GM19025 (cell line): ENCODE results near the gene TOMM5.

Experiments
- ATAC-seq: cut with Tn5 transposase; IDR thresholded peaks from one replicate; pipeline ENCODE4 v1.9.1; 2021; ENCODE audit warnings: mild to moderate bottlenecking, low read depth, moderate library complexity; ENCODE audit not compliant: unreplicated experiment

TOMM5 gene

DNA sequence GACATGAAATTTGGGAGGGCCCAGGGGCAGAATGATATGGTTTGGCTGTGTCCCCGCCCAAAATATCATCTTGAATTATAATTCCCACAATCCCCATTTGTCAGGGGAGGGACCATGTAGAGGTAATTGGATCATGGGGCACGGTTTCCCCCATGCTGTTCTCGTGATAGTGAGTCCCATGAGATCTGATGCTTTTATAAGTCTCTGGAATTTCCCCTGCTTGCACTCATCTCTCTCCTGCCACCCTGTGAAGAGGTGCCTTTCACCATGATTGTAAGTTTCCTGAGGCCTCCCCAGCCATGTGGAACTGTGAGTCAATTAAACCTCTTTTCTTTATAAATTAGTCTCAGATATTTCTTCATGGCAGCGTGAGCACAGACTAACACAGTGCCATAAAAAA is 27.5 kb downstream of the TOMM5 start:
- ATAC-seq: no peak

DNA sequence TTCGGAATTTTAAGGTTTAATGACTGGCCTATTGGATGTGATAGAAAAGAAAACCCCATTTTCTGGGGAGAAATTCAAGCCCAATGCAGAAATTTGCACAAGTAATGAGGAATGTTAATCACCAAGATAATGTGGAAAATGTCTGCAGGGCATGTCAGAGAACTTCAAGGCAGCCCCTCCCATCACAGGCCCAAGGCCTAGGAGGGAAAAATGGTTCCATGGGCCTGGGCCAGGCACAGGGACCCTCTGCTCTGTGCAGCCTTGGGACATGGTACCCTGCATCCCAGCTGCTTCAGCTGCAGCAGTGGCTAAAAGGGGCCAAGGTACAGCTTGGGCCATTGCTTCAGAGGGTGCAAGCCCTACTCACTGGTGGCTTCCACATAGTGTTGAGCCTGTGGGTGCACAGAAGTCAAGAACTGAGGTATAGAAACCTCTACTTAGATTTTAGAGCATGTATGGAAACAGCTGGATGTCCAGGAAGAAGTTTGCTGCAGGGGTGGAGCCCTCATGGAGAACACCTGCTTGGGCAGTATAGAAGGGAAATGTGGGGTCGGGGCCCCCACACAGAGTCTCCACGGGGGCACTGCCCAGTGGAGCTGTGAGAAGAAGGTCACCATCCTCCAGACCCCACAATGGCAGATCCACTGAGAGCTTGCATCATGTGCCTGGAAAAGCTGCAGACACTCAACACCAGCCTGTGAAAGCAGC is 28.4 kb downstream of the TOMM5 start:
- no peak for ATAC-seq

DNA sequence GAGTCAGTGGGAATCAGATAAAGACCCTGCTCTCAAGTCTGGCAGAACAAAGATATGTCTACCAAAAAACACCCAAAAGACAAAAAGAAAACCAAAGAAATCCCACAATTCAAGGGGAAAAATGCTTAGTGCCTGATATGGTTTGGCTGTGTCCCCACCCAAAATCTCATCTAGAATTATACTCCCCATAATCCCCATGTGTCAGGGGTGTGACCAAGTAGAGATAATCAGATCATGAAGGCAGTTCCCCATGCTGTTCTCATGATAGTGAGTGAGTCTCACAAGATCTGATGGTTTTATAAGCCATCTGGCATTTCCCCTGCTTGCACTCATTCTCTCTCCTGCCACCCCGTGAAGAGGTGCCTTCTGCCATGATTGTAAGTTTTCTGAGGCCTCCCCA is 29.6 kb downstream of the TOMM5 start:
- no peak for ATAC-seq

DNA sequence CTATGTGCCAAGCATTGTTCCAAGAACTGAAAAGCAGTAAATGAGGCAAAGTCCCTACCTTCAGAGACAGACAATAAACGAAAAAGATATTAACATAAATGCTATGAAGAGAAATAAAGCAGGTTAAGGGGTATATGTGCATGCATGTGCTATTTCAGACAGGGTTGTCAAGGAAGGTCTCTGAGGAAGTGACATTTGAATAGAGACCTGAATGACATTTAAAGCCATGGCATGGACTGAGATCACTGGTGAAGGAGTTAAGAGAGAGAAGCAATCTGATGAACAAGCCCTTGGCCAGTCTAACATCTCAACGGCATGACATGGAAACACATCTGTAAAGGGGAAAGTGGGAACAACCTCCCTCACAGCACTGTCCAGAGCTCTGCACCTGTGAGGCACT is 30.7 kb downstream of the TOMM5 start:
- no peak for ATAC-seq

DNA sequence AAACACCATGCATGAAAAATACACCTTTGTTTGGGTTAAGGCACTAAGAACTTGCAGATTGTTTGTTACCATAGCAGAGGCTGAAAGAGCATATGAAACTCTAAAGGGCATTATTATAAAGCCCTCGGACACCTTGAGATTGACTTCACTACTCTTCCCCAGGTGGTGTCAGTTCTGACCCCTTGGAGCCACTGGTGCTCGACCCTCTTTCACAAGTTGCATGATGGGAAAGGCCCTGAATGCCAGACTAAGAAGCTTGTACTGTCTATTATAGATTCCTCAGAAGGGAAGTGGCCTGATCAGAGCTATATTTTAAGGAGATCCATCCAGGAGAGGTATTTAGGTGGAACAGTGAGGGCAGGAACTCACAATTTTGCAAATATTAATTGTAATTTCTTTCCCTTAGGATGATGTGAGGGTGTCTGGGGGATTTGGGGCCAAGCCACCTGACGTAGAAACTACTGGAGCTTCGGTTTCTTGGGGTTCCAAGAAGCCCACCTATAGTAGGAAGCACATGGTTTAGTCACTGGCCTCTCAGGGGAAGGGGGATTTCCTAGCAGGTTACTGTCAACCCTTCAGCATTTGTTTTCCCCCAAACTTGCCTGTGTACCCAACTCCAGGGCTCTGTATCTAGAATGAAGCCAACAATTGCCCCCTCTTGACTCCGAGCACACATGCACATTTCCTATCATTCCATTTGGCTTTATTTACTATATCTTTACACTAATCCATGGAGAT is 32.4 kb downstream of the TOMM5 start:
- ATAC-seq: no peak

DNA sequence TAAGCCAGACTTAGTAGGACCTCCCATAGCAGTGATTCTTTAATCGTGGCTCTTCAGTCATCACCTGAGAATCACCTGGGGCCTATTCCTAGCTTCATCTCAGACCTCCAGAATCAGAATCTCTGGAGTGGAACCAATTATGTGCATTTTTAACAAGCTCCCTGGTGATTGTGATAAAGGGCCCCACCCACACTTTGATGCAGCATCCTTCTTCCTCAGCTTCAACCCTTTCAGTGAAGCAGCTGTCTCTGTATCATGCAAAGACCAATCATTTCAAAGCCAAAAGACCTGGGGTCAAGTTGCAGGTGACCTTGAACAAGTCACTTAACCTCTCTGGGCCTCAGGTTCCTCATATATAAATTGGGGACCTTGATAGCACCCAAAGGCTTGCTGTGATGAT is 33.3 kb downstream of the TOMM5 start:
- ATAC-seq: no peak

DNA sequence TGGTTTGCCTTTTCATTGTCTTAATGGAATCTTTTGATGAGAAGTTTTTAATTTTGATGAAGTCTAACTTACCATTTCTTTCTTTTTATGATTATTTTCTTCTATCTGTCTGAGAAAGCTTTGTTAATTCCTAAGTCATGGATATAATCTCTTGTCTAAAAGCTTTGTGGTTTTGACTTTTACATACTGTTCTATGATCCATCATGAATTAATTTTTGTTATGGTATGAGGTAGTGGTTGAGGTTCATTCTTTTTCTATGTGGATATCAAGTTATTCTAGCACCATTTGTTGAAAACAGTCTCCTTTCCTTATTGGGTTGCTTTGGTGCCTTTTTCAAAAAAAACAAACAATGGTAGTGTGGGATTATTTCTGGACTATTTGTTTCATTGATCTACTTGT is 36.6 kb downstream of the TOMM5 start:
- no peak for ATAC-seq

DNA sequence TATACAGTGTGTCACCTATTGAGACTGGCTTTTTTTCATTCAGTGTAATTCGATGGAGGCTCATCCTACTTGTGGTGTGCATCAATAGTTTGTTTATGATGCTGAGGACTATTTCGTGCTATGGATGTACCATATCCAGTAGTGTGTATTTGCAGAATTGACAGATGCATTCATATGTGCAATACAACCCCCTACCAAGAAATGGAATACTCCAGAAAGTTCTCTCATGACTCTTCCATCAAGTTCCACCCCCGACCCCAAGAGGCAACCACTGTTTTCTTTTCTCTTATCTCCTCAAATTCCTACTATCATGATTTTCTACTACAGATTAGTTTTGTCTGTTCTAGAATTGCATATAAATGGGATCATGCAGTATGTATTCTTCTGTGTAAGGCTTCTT is 38.1 kb downstream of the TOMM5 start:
- no peak for ATAC-seq

DNA sequence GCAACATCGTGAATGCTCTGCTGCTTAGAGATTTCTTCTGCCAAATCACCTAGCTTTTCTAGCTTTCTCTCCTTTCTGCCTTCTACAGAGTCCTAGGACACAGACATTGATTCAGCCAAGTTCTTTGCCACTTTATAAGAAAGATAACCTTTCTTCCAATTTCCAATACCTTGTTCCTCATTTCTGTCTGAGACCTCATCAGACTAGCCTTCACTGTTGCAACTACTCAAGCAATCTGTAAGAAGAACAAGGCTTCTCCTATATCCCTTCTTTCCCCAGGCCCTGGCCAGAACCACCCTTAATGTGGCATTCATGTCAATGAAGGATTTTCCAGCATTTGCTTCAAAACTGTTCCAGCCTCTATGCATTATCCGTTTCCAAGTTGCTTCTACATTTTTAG is 40.5 kb downstream of the TOMM5 start:
- no peak for ATAC-seq

DNA sequence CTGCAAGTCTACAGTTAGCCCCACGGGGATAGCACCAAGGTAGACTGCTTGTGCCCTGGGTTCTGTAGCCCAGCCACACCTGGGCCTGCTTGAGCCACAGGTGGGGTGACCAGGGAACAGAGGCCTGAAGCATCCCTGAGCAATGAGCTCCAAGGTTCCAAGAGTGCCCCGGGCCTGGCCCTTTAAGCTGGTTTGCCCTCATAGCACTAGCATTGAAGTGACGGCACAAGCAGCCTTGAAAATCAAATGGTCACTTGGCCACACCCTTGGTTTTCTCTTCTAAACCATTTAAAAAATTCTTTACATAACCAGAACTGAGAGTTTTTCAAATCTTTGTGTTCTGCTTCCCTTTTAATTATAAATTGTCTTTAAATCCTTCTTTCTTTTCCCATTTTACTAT is 40.9 kb downstream of the TOMM5 start:
- ATAC-seq: no peak

- ATAC-seq: no peak
These were observed 41.6 kb downstream of the TOMM5 start for GRCh38 chr9:37550781-37551180.

- no peak for ATAC-seq
These were observed 42.9 kb downstream of the TOMM5 start for GRCh38 chr9:37549527-37549926.

GRCh38 chr9:37547328-37547878 is 45.0 kb downstream of the TOMM5 start:
- ATAC-seq: no peak

GRCh38 chr9:37543468-37543867 is 48.9 kb downstream of the TOMM5 start:
- no peak for ATAC-seq

DNA sequence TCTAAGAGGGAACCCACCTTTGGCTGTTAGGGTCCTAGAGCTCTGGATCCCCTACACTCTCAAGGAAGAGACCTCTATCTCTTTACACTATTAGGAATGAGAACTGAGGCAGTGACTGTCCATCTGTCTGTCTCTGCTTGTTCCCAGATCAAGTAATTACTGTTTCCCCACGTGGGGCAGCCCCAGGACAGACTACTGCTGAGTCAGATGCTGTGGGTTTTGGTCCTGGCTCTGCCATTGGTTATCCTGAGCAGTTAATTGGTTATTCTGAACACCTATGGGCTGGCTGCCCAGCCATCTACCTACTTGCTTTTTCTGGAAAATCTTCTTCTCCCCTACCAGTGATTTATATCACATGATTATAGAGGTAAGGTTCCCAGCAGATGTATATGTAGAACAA is 49.5 kb downstream of the TOMM5 start:
- no peak for ATAC-seq

- no peak for ATAC-seq
These were observed 49.9 kb downstream of the TOMM5 start for GRCh38 chr9:37542488-37542887.

- no peak for ATAC-seq
These were observed 50.9 kb downstream of the TOMM5 start for GRCh38 chr9:37541465-37541864.

- no peak for ATAC-seq
These were observed 51.8 kb downstream of the TOMM5 start for GRCh38 chr9:37540634-37541033.

DNA sequence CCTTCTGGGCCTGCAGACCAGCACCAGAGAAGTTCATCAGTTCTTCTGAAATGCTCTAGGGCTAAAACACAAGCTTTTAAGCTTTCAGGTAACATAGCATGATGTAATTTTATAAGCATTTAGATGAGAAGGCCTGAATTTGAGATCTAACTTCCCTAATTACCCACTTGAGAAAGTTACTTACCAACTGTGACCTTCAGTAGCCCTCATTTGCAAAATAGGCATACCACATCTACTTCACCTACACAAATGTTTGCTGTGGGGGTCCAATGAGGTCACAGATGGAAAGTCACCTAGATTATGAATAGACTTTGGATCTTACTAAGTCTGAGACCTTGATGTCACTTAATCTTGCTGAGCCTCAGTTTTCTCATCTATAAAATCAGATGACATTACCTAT is 52.8 kb downstream of the TOMM5 start:
- no peak for ATAC-seq
